GM18498 (cell line): ENCODE measurements around the gene ARMH4.

ENCODE experiments used
- ATAC-seq: cut with Tn5 transposase; IDR thresholded peaks from one replicate; pipeline ENCODE4 v1.9.1; 2021; ENCODE audit warnings: mild to moderate bottlenecking, moderate library complexity; ENCODE audit not compliant: unreplicated experiment

Gene ARMH4

GRCh38 chr14:58152014-58152857, at the start of gene ARMH4:
ARMH4 (minus strand) TSS chr14:58152213; CDS start chr14:58139358, 12,855 bp downstream.
- peak; percentile 99 for ATAC-seq

- no peak for ATAC-seq
Measured at GRCh38 chr14:58200846-58201245, 48.8 kb upstream of the ARMH4 start.

GRCh38 chr14:58200480-58200841, 48.4 kb upstream of the ARMH4 start:
- ATAC-seq = peak; percentile 8

- ATAC-seq = peak; percentile 95
Measured at GRCh38 chr14:58199726-58200479, 47.9 kb upstream of the ARMH4 start, which contains the start of gene ACTR10. ACTR10 (plus strand) TSS chr14:58200149; CDS start chr14:58200218, 69 bp downstream.

GRCh38 chr14:58198086-58198485, 46.1 kb upstream of the ARMH4 start:
- ATAC-seq = no peak

- ATAC-seq = no peak
Measured at GRCh38 chr14:58196198-58196597, 44.2 kb upstream of the ARMH4 start.

- no peak for ATAC-seq
Measured at GRCh38 chr14:58193542-58193941, 41.5 kb upstream of the ARMH4 start.

GRCh38 chr14:58191763-58192601, 40.0 kb upstream of the ARMH4 start:
- no peak for ATAC-seq

- ATAC-seq = no peak
Measured at GRCh38 chr14:58189176-58189575, 37.2 kb upstream of the ARMH4 start.

GRCh38 chr14:58177125-58177524, 25.1 kb upstream of the ARMH4 start:
- ATAC-seq = no peak

GRCh38 chr14:58171090-58171489, 19.1 kb upstream of the ARMH4 start:
- peak; percentile 86 for ATAC-seq

- ATAC-seq = no peak
Measured at GRCh38 chr14:58167891-58168290, 15.9 kb upstream of the ARMH4 start.

- no peak for ATAC-seq
Measured at GRCh38 chr14:58167057-58167456, 15.0 kb upstream of the ARMH4 start.

GRCh38 chr14:58166005-58166983, 14.3 kb upstream of the ARMH4 start:
- ATAC-seq = no peak

- no peak for ATAC-seq
Measured at GRCh38 chr14:58160561-58160960, 8.5 kb upstream of the ARMH4 start.

- ATAC-seq = peak; percentile 48
Measured at GRCh38 chr14:58151133-58152013, 640 bp downstream of the ARMH4 start.

- ATAC-seq = no peak
Measured at GRCh38 chr14:58150243-58150805, 1.7 kb downstream of the ARMH4 start.

- ATAC-seq = no peak
Measured at GRCh38 chr14:58149196-58149595, 2.8 kb downstream of the ARMH4 start.

- ATAC-seq = no peak
Measured at GRCh38 chr14:58146399-58146798, 5.6 kb downstream of the ARMH4 start.
